KOPT-K1 (cell line): ENCODE data around the gene KAT5.
"Not testable (repeated sequence)": the region's sequence is repeated elsewhere in the genome, so short reads cannot be mapped to it uniquely, and the experiment has no call there.

ENCODE experiments used
- H3K27ac ChIP-seq: fragments of 200-600 bp; sonication (generic); 2 replicates; pipeline ENCODE4 v1.5.1; 2016; ENCODE audit warnings: antibody characterized with exemption, mild to moderate bottlenecking, low read depth, low read length; ENCODE audit not compliant: poor library complexity, severe bottlenecking
- H3K36me3 ChIP-seq: fragments of 200-600 bp; sonication (generic); 2 replicates; pipeline ENCODE4 v1.5.1; 2017; ENCODE audit warnings: antibody characterized with exemption, mild to moderate bottlenecking, low read length, moderate library complexity; ENCODE audit not compliant: insufficient read depth
- H3K9me3 ChIP-seq: fragments of 200-600 bp; sonication (generic); 2 replicates; pipeline ENCODE4 v1.5.1; 2017; ENCODE audit warnings: antibody characterized with exemption, low read length, mild to moderate bottlenecking; ENCODE audit not compliant: insufficient read depth, poor library complexity, severe bottlenecking

Gene KAT5

GRCh38 chr11:65718964-65719492 lies 7.0 kb downstream of the KAT5 start:
- peak overlapping the region; percentile 82 for H3K27ac ChIP-seq
- H3K36me3 ChIP-seq: peaks cover 56% of the 10 kb centered on the region
- H3K9me3 ChIP-seq: no peaks in the 10 kb centered on the region

DNA sequence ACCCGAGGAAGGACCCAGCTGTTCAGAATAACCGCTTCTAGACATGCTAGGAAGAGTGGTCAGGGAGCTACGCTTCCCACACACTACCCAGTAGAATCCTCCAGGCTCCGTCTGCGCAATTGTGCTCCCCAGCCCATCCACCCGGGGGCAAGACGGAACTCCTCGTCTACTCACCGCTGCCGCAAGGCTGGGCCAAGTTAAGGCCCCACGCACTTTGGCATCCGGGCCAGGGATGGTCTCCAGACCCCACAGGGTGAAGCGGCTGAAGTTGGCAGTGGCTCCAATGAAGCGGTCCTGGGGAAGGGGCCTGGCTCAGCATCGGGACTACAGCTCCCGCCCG lies 7.8 kb downstream of the KAT5 start:
- peaks cover 48% of the 10 kb centered on the region for H3K36me3 ChIP-seq
- H3K9me3 ChIP-seq: no peaks in the 10 kb centered on the region
- H3K27ac ChIP-seq: peak overlapping the region; percentile 82

GRCh38 chr11:65720211-65720934 lies 8.3 kb downstream of the KAT5 start, which contains the start of gene RNASEH2C:
Gene RNASEH2C, minus strand, starts transcription at chr11:65720798. Its CDS starts 40 bp downstream, at chr11:65720758.
- H3K36me3 ChIP-seq: peaks cover 43% of the 10 kb centered on the region
- H3K9me3 ChIP-seq: no peaks in the 10 kb centered on the region
- H3K27ac ChIP-seq: peak within 1 kb of the TSS; percentile 82

DNA sequence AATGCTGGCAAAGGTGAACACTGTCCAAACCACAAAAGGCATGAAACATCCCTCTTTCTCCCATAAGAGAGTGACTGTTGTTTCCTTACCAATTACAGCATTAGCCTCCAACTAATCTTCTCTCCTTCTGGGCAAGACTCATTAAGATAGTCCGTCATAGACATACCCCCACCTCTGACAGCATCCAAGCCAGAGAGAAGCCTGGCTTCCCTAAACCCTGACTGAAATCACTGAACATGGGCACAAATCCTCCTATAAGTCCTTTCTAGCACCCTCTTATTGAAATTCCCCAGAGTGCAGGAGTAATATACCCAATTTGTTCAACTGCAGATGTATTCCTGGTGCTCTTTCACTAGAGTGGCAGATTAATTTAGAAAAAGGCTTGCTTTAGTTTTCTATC lies 10.2 kb downstream of the KAT5 start:
- H3K36me3 ChIP-seq: peaks cover 24% of the 10 kb centered on the region
- no peaks in the 10 kb centered on the region for H3K9me3 ChIP-seq
- no peak overlapping the region for H3K27ac ChIP-seq

DNA sequence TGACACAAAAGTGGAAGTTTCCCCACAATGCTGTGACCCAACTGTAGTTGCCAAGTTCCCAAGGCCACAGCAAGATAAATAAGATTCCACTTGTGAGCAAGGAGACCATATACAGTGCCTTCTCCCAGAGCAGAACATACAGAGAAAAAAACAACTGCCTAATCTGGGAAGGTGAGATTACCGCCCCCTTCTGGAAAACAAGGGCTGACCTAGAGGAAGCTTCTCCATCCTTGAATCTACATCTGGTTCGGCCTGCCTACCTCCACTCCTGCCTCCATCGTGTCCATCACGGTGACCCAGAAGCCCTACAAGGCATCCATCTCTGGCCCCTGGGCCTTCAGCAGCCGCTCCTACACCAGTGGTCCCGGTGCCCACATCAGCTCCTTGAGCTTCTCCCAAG lies 14.6 kb downstream of the KAT5 start:
- H3K9me3 ChIP-seq: peaks cover 3% of the 10 kb centered on the region
- H3K27ac ChIP-seq: no peak overlapping the region
- no peaks in the 10 kb centered on the region for H3K36me3 ChIP-seq

- H3K27ac ChIP-seq: no peak overlapping the region
- H3K36me3 ChIP-seq: no peaks in the 10 kb centered on the region
- peaks cover 13% of the 10 kb centered on the region for H3K9me3 ChIP-seq
Measured at GRCh38 chr11:65727865-65728264, 15.8 kb downstream of the KAT5 start.

- Histone ChIP-seq H3K27ac (no peak overlapping the region), H3K9me3 (peaks cover 13% of the 10 kb centered on the region), H3K36me3 (no peaks in the 10 kb centered on the region)
Measured at GRCh38 chr11:65730461-65730860, 18.4 kb downstream of the KAT5 start.

DNA sequence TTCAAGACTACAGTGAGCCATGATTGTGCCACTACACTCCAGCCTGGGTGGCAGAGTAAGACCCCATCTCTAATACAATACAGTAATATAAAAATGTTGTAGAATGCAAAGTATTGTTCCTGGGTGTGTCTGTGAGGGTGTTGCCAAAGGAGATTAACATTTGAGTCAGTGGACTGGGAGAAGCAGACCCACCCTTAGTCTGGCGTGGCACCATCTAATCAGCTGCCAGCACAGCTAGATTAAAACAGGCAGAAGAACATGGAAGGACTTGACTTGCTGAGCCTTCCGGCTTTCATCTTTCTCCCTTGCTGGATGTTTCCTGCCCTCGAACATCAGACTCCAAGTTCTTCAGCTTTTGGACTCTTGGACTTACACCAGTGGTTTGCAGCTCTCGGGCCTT lies 23.1 kb downstream of the KAT5 start:
- H3K36me3 ChIP-seq, H3K27ac ChIP-seq: not testable (repeated sequence)
- H3K9me3 ChIP-seq: peaks cover 37% of the 10 kb centered on the region

GRCh38 chr11:65736810-65737209 lies 24.8 kb downstream of the KAT5 start:
- H3K36me3 ChIP-seq: no peaks in the 10 kb centered on the region
- no peak overlapping the region for H3K27ac ChIP-seq
- H3K9me3 ChIP-seq: peaks cover 33% of the 10 kb centered on the region

GRCh38 chr11:65739022-65739421 lies 27.0 kb downstream of the KAT5 start:
- Histone ChIP-seq H3K9me3 (peaks cover 24% of the 10 kb centered on the region), H3K36me3 (no peaks in the 10 kb centered on the region), H3K27ac (no peak overlapping the region)

- H3K36me3 ChIP-seq: no peaks in the 10 kb centered on the region
- no peak overlapping the region for H3K27ac ChIP-seq
- H3K9me3 ChIP-seq: peaks cover 17% of the 10 kb centered on the region
Measured at GRCh38 chr11:65741185-65741584, 29.1 kb downstream of the KAT5 start.

GRCh38 chr11:65742353-65742752 lies 30.3 kb downstream of the KAT5 start:
- peaks cover 6% of the 10 kb centered on the region for H3K9me3 ChIP-seq
- H3K27ac ChIP-seq: no peak overlapping the region
- H3K36me3 ChIP-seq: no peaks in the 10 kb centered on the region

DNA sequence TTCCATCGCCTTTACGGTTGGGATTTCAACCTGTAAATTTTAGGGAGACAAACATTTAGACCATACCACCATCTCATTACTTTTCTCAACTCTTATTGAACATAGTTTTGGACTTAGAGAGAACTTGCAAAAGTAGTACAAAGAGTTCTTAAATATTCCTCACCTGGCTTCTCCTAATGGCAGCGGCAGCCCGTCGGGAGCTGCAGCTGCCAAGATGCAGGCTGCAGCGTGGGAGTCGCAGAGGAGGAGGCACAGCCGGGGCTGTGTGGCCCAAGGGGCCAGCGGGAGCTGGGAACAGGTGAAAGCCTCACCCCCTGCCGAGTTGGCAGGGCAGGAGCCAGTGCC lies 31.6 kb downstream of the KAT5 start:
- H3K36me3 ChIP-seq: no peaks in the 10 kb centered on the region
- no peak overlapping the region for H3K27ac ChIP-seq
- peaks cover 1% of the 10 kb centered on the region for H3K9me3 ChIP-seq

GRCh38 chr11:65744026-65744698 lies 32.1 kb downstream of the KAT5 start:
- Histone ChIP-seq H3K9me3 (peaks cover 6% of the 10 kb centered on the region), H3K27ac (no peak overlapping the region), H3K36me3 (no peaks in the 10 kb centered on the region)

DNA sequence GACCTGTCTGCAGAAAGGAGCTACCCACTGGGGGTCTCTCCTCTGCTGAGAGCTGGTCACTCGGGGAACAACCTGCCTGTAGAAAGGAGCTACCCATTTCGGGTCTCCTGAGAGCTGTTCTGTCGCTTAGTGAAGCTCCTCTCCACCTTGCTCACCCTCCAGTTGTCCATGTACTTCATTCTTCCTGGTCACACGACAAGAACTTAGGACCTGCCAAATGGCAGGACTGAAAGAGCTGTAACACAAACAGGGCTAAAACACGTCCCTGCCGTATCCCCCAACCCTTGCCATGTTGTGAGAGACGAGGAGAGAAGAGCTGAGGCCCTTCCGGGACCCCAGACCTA lies 32.6 kb downstream of the KAT5 start:
- H3K27ac ChIP-seq: no peak overlapping the region
- H3K36me3 ChIP-seq: no peaks in the 10 kb centered on the region
- peaks cover 9% of the 10 kb centered on the region for H3K9me3 ChIP-seq

GRCh38 chr11:65745049-65745448 lies 33.0 kb downstream of the KAT5 start:
- peaks cover 9% of the 10 kb centered on the region for H3K9me3 ChIP-seq

More at GRCh38 chr11:65745049-65745448, 33.0 kb downstream of the KAT5 start:
- no peak overlapping the region for H3K27ac ChIP-seq
- no peaks in the 10 kb centered on the region for H3K36me3 ChIP-seq
